ENCODE results near the gene CDH11. TPM values are rescaled to one million over a fixed set of nuclear protein-coding genes. Genes with fewer than 3 reads are reported as not detected.

Gene CDH11
- total RNA-seq, 1 experiment from 2014 or later = 0.64 TPM

GRCh38 chr16:64991001-64991400, 130.9 kb downstream of the CDH11 start:
- TF ChIP-seq POLR2AphosphoS5 (IDR thresholded peaks at IDR 0.05; ENCODE audit: low read depth, low read length) = no peak
- no peaks in the 10 kb centered on the region for H3K27me3 ChIP-seq (ENCODE audit: control insufficient read depth, insufficient read depth, low read length)
- no peaks in the 10 kb centered on the region for H3K4me1 ChIP-seq (ENCODE audit: control insufficient read depth, insufficient read depth, low read length)
- DNase-seq (ENCODE audit: low read depth, low spot score) = no peak
- no peak overlapping the region for H3K4me3 ChIP-seq (ENCODE audit: low read depth in 2 of 2, low read length in 2 of 2)
- H3K27ac ChIP-seq (ENCODE audit: low read length) = no peak overlapping the region
- no TSS peak for BruUV-seq (replicated peaks)
- intact Hi-C loops (cut with micrococcal nuclease; ENCODE audit: unreplicated experiment) = no loop called here
- CTCF ChIA-PET = no interaction called here
- no peak for ATAC-seq
- no peaks in the 10 kb centered on the region for H3K36me3 ChIP-seq (ENCODE audit: control insufficient read depth, insufficient read depth, low read length)
- no peaks in the 10 kb centered on the region for H3K9me3 ChIP-seq (ENCODE audit: control insufficient read depth, insufficient read depth, low read depth, low read length)
- in situ Hi-C loops (cut with HindIII; ENCODE audit: low pct_unique_long_range_greater_than_20kb, low sequenced_read_pairs) = no loop called here
- POLR2A ChIA-PET = no interaction called here

GRCh38 chr16:64990101-64990500, 131.8 kb downstream of the CDH11 start:
- Histone ChIP-seq H3K27me3 (ENCODE audit: control insufficient read depth, insufficient read depth, low read length) (no peaks in the 10 kb centered on the region), H3K27ac (ENCODE audit: low read length) (no peak overlapping the region), H3K4me1 (ENCODE audit: control insufficient read depth, insufficient read depth, low read length) (no peaks in the 10 kb centered on the region), H3K36me3 (ENCODE audit: control insufficient read depth, insufficient read depth, low read length) (no peaks in the 10 kb centered on the region), H3K4me3 (ENCODE audit: low read depth in 2 of 2, low read length in 2 of 2) (no peak overlapping the region), H3K9me3 (ENCODE audit: control insufficient read depth, insufficient read depth, low read depth, low read length) (no peaks in the 10 kb centered on the region)
- in situ Hi-C loops (cut with HindIII; ENCODE audit: low pct_unique_long_range_greater_than_20kb, low sequenced_read_pairs) = no loop called here
- intact Hi-C loops (cut with micrococcal nuclease; ENCODE audit: unreplicated experiment) = no loop called here
- no peak for DNase-seq (ENCODE audit: low read depth, low spot score)
- ChIA-PET CTCF (no interaction called here), POLR2A (no interaction called here)
- TF ChIP-seq SIN3A (IDR thresholded peaks at IDR 0.05; ENCODE audit: borderline replicate concordance, insufficient read depth, low read depth, low read length) (no peak), CTCF (IDR thresholded peaks at IDR 0.05) (no peak), TCF7L2 (IDR thresholded peaks at IDR 0.05; ENCODE audit: low read depth, low read length) (no peak), POLR2AphosphoS5 (IDR thresholded peaks at IDR 0.05; ENCODE audit: low read depth, low read length) (no peak), REST (IDR thresholded peaks at IDR 0.05; ENCODE audit: insufficient read depth in 1 of 2, low read depth in 2 of 2, low read length in 1 of 2) (no peak)
- BruUV-seq (replicated peaks) = no TSS peak
- no peak for ATAC-seq

- no peaks in the 10 kb centered on the region for H3K27me3 ChIP-seq (ENCODE audit: control insufficient read depth, insufficient read depth, low read length)
- intact Hi-C loops (cut with micrococcal nuclease; ENCODE audit: unreplicated experiment) = no loop called here
Observed at GRCh38 chr16:64989050-64989449, 132.8 kb downstream of the CDH11 start.

More at GRCh38 chr16:64989050-64989449, 132.8 kb downstream of the CDH11 start:
- BruUV-seq (replicated peaks) = no TSS peak
- POLR2A ChIA-PET = no interaction called here
- DNase-seq (ENCODE audit: low read depth, low spot score) (no peak), ATAC-seq (no peak)
- in situ Hi-C loops (cut with HindIII; ENCODE audit: low pct_unique_long_range_greater_than_20kb, low sequenced_read_pairs) = no loop called here
- H3K9me3 ChIP-seq (ENCODE audit: control insufficient read depth, insufficient read depth, low read depth, low read length) = no peaks in the 10 kb centered on the region
- H3K27ac ChIP-seq (ENCODE audit: low read length) = no peak overlapping the region
- CTCF ChIA-PET = no interaction called here
- TF ChIP-seq CTCF (IDR thresholded peaks at IDR 0.05) (no peak), REST (IDR thresholded peaks at IDR 0.05; ENCODE audit: insufficient read depth in 1 of 2, low read depth in 2 of 2, low read length in 1 of 2) (no peak), POLR2AphosphoS5 (IDR thresholded peaks at IDR 0.05; ENCODE audit: low read depth, low read length) (no peak), TCF7L2 (IDR thresholded peaks at IDR 0.05; ENCODE audit: low read depth, low read length) (no peak), SIN3A (IDR thresholded peaks at IDR 0.05; ENCODE audit: borderline replicate concordance, insufficient read depth, low read depth, low read length) (no peak)
- H3K36me3 ChIP-seq (ENCODE audit: control insufficient read depth, insufficient read depth, low read length) = no peaks in the 10 kb centered on the region
- no peaks in the 10 kb centered on the region for H3K4me1 ChIP-seq (ENCODE audit: control insufficient read depth, insufficient read depth, low read length)
- H3K4me3 ChIP-seq (ENCODE audit: low read depth in 2 of 2, low read length in 2 of 2) = no peak overlapping the region
